GM20000 (cell line): ENCODE results near the gene CACUL1.

Source experiments
- DNase-seq: peaks from one replicate; pipeline ENCODE4 v3.0.0; 2012; ENCODE audit warnings: low spot score
- CTCF ChIP-seq: IDR thresholded peaks from 2 replicates; pipeline ENCODE4 v1.5.1; 2012; ENCODE audit warnings: mild to moderate bottlenecking, control low read depth; ENCODE audit errors: extremely low read depth, missing control alignments

Gene CACUL1

GRCh38 chr10:118720685-118721538 lies 33.9 kb downstream of the CACUL1 start:
- DNase-seq: peak; percentile 45
- TF ChIP-seq CTCF: peak; percentile 37

- TF ChIP-seq CTCF: no peak
- no peak for DNase-seq
Measured at GRCh38 chr10:118714366-118714765, 40.4 kb downstream of the CACUL1 start.

GRCh38 chr10:118712930-118713634 lies 41.7 kb downstream of the CACUL1 start:
- no peak for TF ChIP-seq CTCF
- DNase-seq: no peak

- no peak for DNase-seq
- no peak for TF ChIP-seq CTCF
Measured at GRCh38 chr10:118712080-118712479, 42.7 kb downstream of the CACUL1 start.

GRCh38 chr10:118710487-118710886 lies 44.3 kb downstream of the CACUL1 start:
- no peak for DNase-seq

GRCh38 chr10:118708571-118708970 lies 46.2 kb downstream of the CACUL1 start:
- no peak for TF ChIP-seq CTCF
- no peak for DNase-seq

More at GRCh38 chr10:118710487-118710886, 44.3 kb downstream of the CACUL1 start:
- no peak for TF ChIP-seq CTCF

- no peak for DNase-seq
Measured at GRCh38 chr10:118704711-118705110, 50.1 kb downstream of the CACUL1 start.

More at GRCh38 chr10:118704711-118705110, 50.1 kb downstream of the CACUL1 start:
- no peak for TF ChIP-seq CTCF
